HepG2 (cell line): ENCODE results near the gene RBBP8NL. TPM values are rescaled to one million over a fixed set of nuclear protein-coding genes. Genes with fewer than 3 reads are reported as not detected.
A peak's percentile ranks its signal among the peaks of the same experiment; 100 is the strongest.

Experiments used
- ATF1 ChIP-seq: IDR thresholded peaks from 2 replicates; pipeline ENCODE4 v1.6.1; 2016; ENCODE audit warnings: mild to moderate bottlenecking, control low read depth
- ATF4 ChIP-seq, 2 experiments: fragments of 450-650 bp in 1 of 2; sonication (generic) in 1 of 2; formaldehyde crosslinking; IDR thresholded peaks; 2 replicates each; pipeline versions ENCODE4 v1.5.0 to v1.8.0; 2020 to 2022; ENCODE audit warnings: mild to moderate bottlenecking in 1 of 2, missing genetic modification reagents in 1 of 2
- BRF2 ChIP-seq: sonication (generic); formaldehyde crosslinking; IDR thresholded peaks from 2 replicates; pipeline ENCODE4 v1.8.1; 2022; ENCODE audit warnings: mild to moderate bottlenecking, missing genetic modification reagents
- DBP ChIP-seq: sonication (generic); formaldehyde crosslinking; IDR thresholded peaks from 2 replicates; pipeline ENCODE4 v1.4.0; 2020; ENCODE audit warnings: missing genetic modification reagents; ENCODE audit errors: not compliant biosample characterization
- E2F2 ChIP-seq: sonication (generic); formaldehyde crosslinking; IDR thresholded peaks from 2 replicates; pipeline ENCODE4 v1.4.0; 2020; ENCODE audit warnings: missing genetic modification reagents, borderline replicate concordance
- ELK4 ChIP-seq: sonication (generic); formaldehyde crosslinking; IDR thresholded peaks from 2 replicates; pipeline ENCODE4 v1.9.0; 2021; ENCODE audit warnings: missing genetic modification reagents, borderline replicate concordance
- NFE2L2 ChIP-seq: fragments of 150-350 bp; IDR thresholded peaks from 2 replicates; pipeline ENCODE4 v1.6.1; 2014; ENCODE audit warnings: low read length
- PRPF4 ChIP-seq: fragments of 200-400 bp; formaldehyde crosslinking; IDR thresholded peaks from 2 replicates; pipeline ENCODE4 v1.6.1; 2016; ENCODE audit warnings: low read length, low read depth; ENCODE audit not compliant: poor library complexity, severe bottlenecking
- RCOR2 ChIP-seq: IDR thresholded peaks from 2 replicates; pipeline ENCODE4 v1.6.1; 2016; ENCODE audit warnings: missing biosample characterization, missing genetic modification reagents
- RFX1 ChIP-seq: fragments of 450-650 bp; IDR thresholded peaks from 2 replicates; pipeline ENCODE4 v1.6.1; 2017
- RXRA ChIP-seq: sonication (generic); formaldehyde crosslinking; IDR thresholded peaks from 2 replicates; pipeline ENCODE4 v1.5.1; 2020; ENCODE audit warnings: missing genetic modification reagents
- SAP130 ChIP-seq: IDR thresholded peaks from 2 replicates; pipeline ENCODE4 v1.6.1; 2016; ENCODE audit warnings: low read depth
- TRAFD1 ChIP-seq: sonication (generic); formaldehyde crosslinking; IDR thresholded peaks from 2 replicates; pipeline ENCODE4 v1.5.1; 2020; ENCODE audit warnings: missing genetic modification reagents, mild to moderate bottlenecking, borderline replicate concordance
- ZMYM3 ChIP-seq: sonication (generic); formaldehyde crosslinking; IDR thresholded peaks from 2 replicates; pipeline ENCODE4 v1.5.1; 2020; ENCODE audit warnings: mild to moderate bottlenecking, missing genetic modification reagents
- ZNF101 ChIP-seq: sonication (generic); formaldehyde crosslinking; IDR thresholded peaks from 2 replicates; pipeline ENCODE4 v1.4.0; 2020; ENCODE audit warnings: mild to moderate bottlenecking, low read depth, missing genetic modification reagents, borderline replicate concordance
- ZNF143 ChIP-seq: sonication (generic); formaldehyde crosslinking; IDR thresholded peaks from 2 replicates; pipeline ENCODE4 v1.4.0; 2020; ENCODE audit warnings: missing genetic modification reagents
- ZNF256 ChIP-seq: sonication (generic); formaldehyde crosslinking; conservative IDR thresholded peaks from 2 replicates; pipeline ENCODE4 v1.4.0; 2020; ENCODE audit warnings: missing genetic modification reagents
- ZNF496 ChIP-seq: sonication (generic); formaldehyde crosslinking; IDR thresholded peaks from 2 replicates; pipeline ENCODE4 v1.8.1; 2023; ENCODE audit warnings: mild to moderate bottlenecking, moderate library complexity, missing genetic modification reagents; ENCODE audit not compliant: insufficient replicate concordance
- ZNF780A ChIP-seq: sonication (generic); formaldehyde crosslinking; IDR thresholded peaks from 2 replicates; pipeline ENCODE4 v1.8.0; 2022; ENCODE audit warnings: mild to moderate bottlenecking, missing genetic modification reagents, moderate library complexity
- ZNF879 ChIP-seq: sonication (generic); formaldehyde crosslinking; IDR thresholded peaks from 2 replicates; pipeline ENCODE4 v1.8.1; 2023; ENCODE audit warnings: missing genetic modification reagents
- polyA plus RNA-seq, 8 experiments: library from polyadenylated mRNA; depleted of rRNA in 3 of 8; stranded (reverse) in 7 of 8; unstranded in 1 of 8; fragments of >200 nt; fragmentation: Illumina TruSeq in 4 of 8; extraction: Trizol in 4 of 8; gene quantifications; 2 replicates each; pipeline versions ENCODE4 v1.2.1 to v1.2.3, GENCODE V29; 2011 to 2016; ENCODE audit warnings: low read depth in 4 of 8, missing spikeins in 1 of 8, mixed read lengths in 1 of 8; ENCODE audit not compliant: insufficient read depth in 1 of 8
- total RNA-seq, 5 experiments: library from RNA; depleted of rRNA; stranded (reverse); fragments of >200 nt; fragmentation: Illumina TruSeq; extraction: Trizol; gene quantifications; 2 replicates each; pipeline ENCODE4 v1.2.3, GENCODE V29; 2016; ENCODE audit warnings: low read depth in 1 of 5

The RBBP8NL gene
- total and polyA plus RNA-seq, 2 of the 13 experiments (the other 11 are each of a cell fraction or from before 2014, with no cell fraction given) = 0.69 to 0.86 TPM

- TF ChIP-seq ZNF143 (CRISPR knock-in tag) (no peak), NFE2L2 (no peak), ATF1 (CRISPR knock-in tag) (no peak), RCOR2 (CRISPR knock-in tag) (no peak), ZNF256 (CRISPR knock-in tag) (no peak; the same call in 1 of the 2 replicates), ZNF101 (CRISPR knock-in tag) (peak; percentile 22; the same call in 1 of the 2 replicates), RXRA (CRISPR knock-in tag) (peak; percentile 46; the same call in 1 of the 2 replicates), ZNF879 (CRISPR knock-in tag) (no peak), RFX1 (no peak), ZMYM3 (CRISPR knock-in tag) (peak; percentile 47; the same call in 1 of the 2 replicates), BRF2 (peak; percentile 87; the same call in 1 of the 2 replicates), E2F2 (CRISPR knock-in tag) (peak; percentile 85; the same call in 1 of the 2 replicates), PRPF4 (no peak), ATF4 (CRISPR knock-in tag; IDR thresholded peaks at IDR 0.05) (no peak), ZNF780A (CRISPR knock-in tag) (no peak), TRAFD1 (CRISPR knock-in tag) (peak; percentile 30; the same call in 1 of the 2 replicates), ELK4 (CRISPR knock-in tag) (0 out of 2 replicates have a peak, but pooled peaks have one; percentile 26), ZNF496 (CRISPR knock-in tag) (no peak), DBP (CRISPR knock-in tag) (no peak), SAP130 (CRISPR knock-in tag) (peak; percentile 43)
Observed at GRCh38 chr20:62411479-62412193, 15.7 kb downstream of the RBBP8NL start (continued).
